AG04449 (cell line): ENCODE data around the gene ATG4D.

Experiments
- CTCF ChIA-PET: fragments of 350-600 bp; formaldehyde crosslinking; extraction: SDS; loops from one replicate; lab custom pipeline; 2021; ENCODE audit warnings: antibody characterized with exemption; lab: Yijun Ruan, JAX
- POLR2A ChIA-PET: fragments of 400-600, 350-600 bp; formaldehyde crosslinking; extraction: SDS; loops from one replicate; lab custom pipeline; 2020; ENCODE audit warnings: antibody characterized with exemption, inconsistent platforms; lab: Yijun Ruan, JAX
- DNase-seq: peaks from one replicate; pipeline ENCODE4 v3.0.0-alpha.2; 2010; ENCODE audit warnings: low read depth, low spot score
- H3K4me3 ChIP-seq: 2 replicates; pipeline ENCODE4 v1.5.1; 2011; ENCODE audit warnings: low read depth, mild to moderate bottlenecking, control low read depth, low read length
- TF ChIP-seq, protein P1 (sequence below): IDR thresholded peaks from one replicate; pipeline ENCODE4 v1.5.1; 2011; ENCODE audit warnings: mild to moderate bottlenecking, moderate library complexity, low read length, control low read depth, inconsistent platforms; ENCODE audit not compliant: insufficient read depth; ENCODE audit errors: missing control alignments

ATG4D gene

DNA sequence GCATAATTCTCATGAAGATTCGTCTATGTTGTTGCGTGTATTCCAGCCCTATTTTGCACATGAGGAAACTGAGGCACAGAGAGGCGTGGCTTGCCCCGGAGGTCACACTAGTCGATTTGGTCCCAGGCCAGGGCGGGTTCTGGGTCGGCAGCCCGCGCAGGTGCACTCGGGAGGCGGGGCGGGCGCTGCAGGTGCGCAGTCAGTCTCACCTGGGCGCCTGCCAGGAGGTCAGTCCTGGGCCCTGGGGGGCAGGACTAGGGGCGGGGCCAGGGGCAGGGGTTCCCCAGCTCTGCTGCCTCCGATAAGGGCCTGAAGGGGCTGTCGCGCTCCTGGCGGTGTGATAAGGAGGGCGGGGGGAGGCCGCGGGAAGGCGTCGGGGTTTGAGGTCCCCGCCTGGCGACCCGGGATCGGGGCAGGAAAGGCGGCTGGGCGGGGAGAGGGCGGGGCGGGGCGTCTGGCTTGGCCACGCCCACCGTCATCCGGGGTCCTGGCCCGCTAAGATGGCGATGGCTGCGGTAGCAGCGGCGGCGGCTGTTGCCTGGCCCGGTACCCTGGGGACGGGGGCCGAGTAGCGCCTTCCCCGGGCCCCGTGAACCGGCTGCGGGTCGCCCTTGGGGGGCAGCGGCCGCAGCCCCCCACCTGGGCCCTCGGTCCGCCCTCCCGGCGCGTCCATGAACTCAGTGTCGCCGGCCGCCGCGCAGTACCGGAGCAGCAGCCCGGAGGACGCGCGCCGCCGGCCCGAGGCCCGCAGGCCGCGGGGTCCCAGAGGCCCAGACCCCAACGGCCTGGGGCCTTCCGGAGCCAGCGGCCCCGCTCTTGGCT is at the start of gene ATG4D:
ATG4D (plus strand) TSS at position 485 of the 822 bp plus-strand sequence; CDS start at position 672, 187 bp downstream.
- ChIA-PET POLR2A (no interaction called here), CTCF (interaction anchor here (0.6 to 1.8 kb wide), 7 partner anchors 9 to 311 kb away, joined by 3 to 6 read pairs (median 3); partner anchors contain the start of gene KRI1)
- no peak for DNase-seq
- TF ChIP-seq, protein P1, sequence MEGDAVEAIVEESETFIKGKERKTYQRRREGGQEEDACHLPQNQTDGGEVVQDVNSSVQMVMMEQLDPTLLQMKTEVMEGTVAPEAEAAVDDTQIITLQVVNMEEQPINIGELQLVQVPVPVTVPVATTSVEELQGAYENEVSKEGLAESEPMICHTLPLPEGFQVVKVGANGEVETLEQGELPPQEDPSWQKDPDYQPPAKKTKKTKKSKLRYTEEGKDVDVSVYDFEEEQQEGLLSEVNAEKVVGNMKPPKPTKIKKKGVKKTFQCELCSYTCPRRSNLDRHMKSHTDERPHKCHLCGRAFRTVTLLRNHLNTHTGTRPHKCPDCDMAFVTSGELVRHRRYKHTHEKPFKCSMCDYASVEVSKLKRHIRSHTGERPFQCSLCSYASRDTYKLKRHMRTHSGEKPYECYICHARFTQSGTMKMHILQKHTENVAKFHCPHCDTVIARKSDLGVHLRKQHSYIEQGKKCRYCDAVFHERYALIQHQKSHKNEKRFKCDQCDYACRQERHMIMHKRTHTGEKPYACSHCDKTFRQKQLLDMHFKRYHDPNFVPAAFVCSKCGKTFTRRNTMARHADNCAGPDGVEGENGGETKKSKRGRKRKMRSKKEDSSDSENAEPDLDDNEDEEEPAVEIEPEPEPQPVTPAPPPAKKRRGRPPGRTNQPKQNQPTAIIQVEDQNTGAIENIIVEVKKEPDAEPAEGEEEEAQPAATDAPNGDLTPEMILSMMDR = no peak
- peak within 1 kb of the TSS; percentile 71 for H3K4me3 ChIP-seq

DNA sequence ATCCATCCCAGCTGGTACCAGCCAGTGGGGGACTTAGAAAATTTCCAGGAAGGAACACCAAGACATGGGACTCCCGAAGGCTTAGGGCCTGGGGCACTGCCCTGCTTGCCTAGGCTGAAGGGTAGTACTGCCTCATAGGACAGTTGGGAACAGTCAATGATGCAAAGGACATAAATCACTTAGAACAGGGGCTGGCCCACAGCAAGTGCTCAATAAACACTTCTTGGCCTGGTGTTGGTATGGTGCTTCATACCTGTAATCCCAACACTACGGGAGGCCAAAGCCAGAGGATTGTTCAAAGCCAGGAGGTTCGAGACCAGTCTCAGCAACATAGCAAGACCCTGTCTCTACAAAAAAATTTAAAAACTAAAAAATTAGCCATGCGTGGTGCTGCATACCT is 46.3 kb upstream of the ATG4D start:
- TF ChIP-seq, protein P1 = no peak
- ChIA-PET POLR2A (interaction anchor here (1.0 to 1.2 kb wide), 2 partner anchors 14 to 18 kb away, joined by 3 to 4 read pairs; no protein-coding TSS in a partner anchor), CTCF (interaction anchor here (1.2 to 8.3 kb wide), 2 partner anchors 9 to 14 kb away, joined by 3 to 53 read pairs; no protein-coding TSS in a partner anchor)
- H3K4me3 ChIP-seq = no peak overlapping the region
- DNase-seq = no peak

DNA sequence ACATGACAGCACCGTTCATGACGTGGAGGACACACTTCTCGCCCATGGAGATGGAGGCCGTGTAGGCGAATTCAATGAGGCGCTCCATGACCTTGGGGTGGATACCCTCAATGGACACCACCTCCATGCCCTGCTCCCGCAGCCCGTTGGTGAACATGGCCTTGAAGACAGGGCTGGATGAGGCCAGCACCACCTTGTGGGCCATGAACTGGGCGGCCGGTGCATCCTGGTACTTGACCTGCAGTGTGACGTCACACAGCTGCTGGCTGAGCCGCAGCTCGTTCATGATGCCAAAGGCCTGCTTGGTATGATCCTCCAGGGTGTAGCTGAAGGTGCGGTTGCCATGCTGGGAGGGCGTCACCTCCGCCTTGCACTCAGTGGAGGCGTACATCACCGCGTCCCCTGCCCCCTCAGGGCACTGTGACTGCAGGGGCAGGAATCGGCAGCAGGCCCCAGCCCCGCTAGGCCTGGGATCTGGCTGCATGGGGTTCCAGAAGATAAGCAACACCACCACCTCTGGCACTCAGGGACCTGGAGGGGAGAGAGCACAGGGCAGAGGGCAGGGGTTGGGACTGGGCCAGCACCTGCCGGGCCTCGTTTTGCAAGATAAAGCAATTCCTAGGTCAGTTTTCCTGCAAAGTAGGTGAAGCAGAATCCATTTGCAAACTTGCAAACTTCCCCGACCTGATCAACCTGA is 44.0 kb upstream of the ATG4D start:
- no peak for DNase-seq
- no peak overlapping the region for H3K4me3 ChIP-seq
- TF ChIP-seq, protein P1 = no peak
- ChIA-PET POLR2A (no interaction called here), CTCF (interaction anchor here (0.9 to 2.8 kb wide), 8 partner anchors 8 to 81 kb away, joined by 3 to 15 read pairs (median 8); no protein-coding TSS in a partner anchor)

GRCh38 chr19:10500247-10500592 is 43.5 kb upstream of the ATG4D start:
- CTCF ChIA-PET = interaction anchor here (1.4 to 2.8 kb wide), 7 partner anchors 9 to 81 kb away, joined by 4 to 15 read pairs (median 8); no protein-coding TSS in a partner anchor
- TF ChIP-seq, protein P1 = no peak

GRCh38 chr19:10501971-10502523 is 41.7 kb upstream of the ATG4D start:
- no peak for DNase-seq
- H3K4me3 ChIP-seq = peak overlapping the region; percentile 86
- CTCF ChIA-PET = interaction anchor here (2.2 to 2.8 kb wide), 3 partner anchors 18 to 79 kb away, joined by 7 to 15 read pairs (median 8); no protein-coding TSS in a partner anchor
- TF ChIP-seq, protein P1 = no peak
- POLR2A ChIA-PET = interaction anchor here (0.6 kb wide), 1 partner anchor 30 kb away, joined by 3 read pairs; no protein-coding TSS in a partner anchor

More at GRCh38 chr19:10500247-10500592, 43.5 kb upstream of the ATG4D start:
- no peak for DNase-seq
- H3K4me3 ChIP-seq = no peak overlapping the region
- POLR2A ChIA-PET = no interaction called here
